GM13976 (cell line): Measurements from ENCODE around the gene KIF18A.

Source experiments
- DNase-seq: peaks from one replicate; pipeline ENCODE4 v3.0.0; 2012; ENCODE audit warnings: low spot score
- in situ Hi-C: fragments of 300-500 bp; cut with MboI; formaldehyde crosslinking; loops from one replicate; pipeline ENCODE4 v1.12.0; 2022; ENCODE audit warnings: low sequenced_read_pairs, mixed read lengths, inconsistent platforms; ENCODE audit not compliant: unreplicated experiment
- TF ChIP-seq, protein P1 (sequence below): IDR thresholded peaks from 2 replicates; pipeline ENCODE4 v1.5.1; 2012; ENCODE audit warnings: borderline replicate concordance, mild to moderate bottlenecking; ENCODE audit not compliant: insufficient read depth; ENCODE audit errors: extremely low read depth, missing control alignments, control extremely low read depth

KIF18A gene

GRCh38 chr11:28049338-28050216 is 58.4 kb downstream of the KIF18A start:
- DNase-seq: no peak
- TF ChIP-seq, protein P1, sequence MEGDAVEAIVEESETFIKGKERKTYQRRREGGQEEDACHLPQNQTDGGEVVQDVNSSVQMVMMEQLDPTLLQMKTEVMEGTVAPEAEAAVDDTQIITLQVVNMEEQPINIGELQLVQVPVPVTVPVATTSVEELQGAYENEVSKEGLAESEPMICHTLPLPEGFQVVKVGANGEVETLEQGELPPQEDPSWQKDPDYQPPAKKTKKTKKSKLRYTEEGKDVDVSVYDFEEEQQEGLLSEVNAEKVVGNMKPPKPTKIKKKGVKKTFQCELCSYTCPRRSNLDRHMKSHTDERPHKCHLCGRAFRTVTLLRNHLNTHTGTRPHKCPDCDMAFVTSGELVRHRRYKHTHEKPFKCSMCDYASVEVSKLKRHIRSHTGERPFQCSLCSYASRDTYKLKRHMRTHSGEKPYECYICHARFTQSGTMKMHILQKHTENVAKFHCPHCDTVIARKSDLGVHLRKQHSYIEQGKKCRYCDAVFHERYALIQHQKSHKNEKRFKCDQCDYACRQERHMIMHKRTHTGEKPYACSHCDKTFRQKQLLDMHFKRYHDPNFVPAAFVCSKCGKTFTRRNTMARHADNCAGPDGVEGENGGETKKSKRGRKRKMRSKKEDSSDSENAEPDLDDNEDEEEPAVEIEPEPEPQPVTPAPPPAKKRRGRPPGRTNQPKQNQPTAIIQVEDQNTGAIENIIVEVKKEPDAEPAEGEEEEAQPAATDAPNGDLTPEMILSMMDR: no peak
- in situ Hi-C loops: no loop called here

- DNase-seq: no peak
- in situ Hi-C loops: no loop called here
- TF ChIP-seq, protein P1: no peak
These were observed 59.1 kb downstream of the KIF18A start for GRCh38 chr11:28048812-28049211.

DNA sequence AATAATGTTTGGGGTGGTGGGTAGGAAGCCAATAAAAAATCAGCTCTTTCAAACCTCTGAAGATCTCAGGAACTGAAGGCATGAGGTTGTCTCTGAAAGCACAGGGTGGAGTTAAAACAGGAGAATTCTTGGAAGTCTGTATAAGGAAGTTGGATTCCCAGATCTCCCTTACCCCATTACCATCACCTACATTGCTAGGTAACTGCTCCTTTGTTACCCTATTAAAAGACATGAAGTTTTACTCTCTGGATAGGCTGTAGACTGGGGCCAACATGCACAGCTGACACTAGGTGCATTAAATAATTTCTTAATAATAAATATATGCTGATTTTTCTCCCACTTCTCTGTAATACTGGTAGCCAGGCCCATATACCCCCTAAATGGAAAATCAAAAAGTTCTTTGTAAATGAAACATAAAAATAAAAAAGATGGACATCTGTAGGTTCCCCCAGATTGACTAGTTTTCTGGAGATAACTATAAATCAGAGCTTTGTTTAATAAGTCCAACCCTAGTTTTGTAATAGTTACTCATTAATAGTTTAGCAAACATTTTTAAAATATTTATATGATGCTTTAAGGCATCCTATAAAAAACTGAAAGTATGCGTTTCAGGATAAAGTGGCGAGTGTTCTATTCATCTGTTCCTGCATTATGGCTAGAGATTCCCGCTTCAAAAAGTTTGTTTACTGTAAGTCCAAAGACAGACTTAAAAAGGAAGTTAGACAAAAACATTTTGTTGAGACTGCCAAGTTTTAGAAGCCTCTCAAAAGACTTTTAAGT is 63.8 kb downstream of the KIF18A start:
- TF ChIP-seq, protein P1: no peak
- in situ Hi-C loops: no loop called here
- no peak for DNase-seq

DNA sequence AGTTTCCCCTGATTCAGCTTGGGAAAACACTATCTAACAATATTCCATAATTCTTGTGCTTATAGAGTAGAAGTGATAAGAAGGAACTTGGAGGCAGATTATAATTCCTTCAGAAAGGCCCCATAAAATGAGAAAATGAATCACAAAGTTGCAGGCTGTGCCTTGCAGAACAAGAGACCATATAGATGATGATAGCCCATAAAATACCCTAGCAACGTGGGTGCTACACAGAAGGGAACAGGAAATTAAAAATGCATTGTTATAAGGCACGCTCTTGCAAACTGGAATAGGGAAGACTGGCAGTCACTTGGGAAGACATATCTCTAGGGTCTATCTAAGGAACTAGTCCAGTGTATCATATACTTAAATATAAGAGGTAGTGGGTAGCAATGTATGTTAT is 67.6 kb downstream of the KIF18A start:
- no peak for DNase-seq
- TF ChIP-seq, protein P1: no peak
- in situ Hi-C loops: no loop called here

GRCh38 chr11:28038775-28039174 is 69.2 kb downstream of the KIF18A start:
- TF ChIP-seq, protein P1: no peak
- DNase-seq: no peak
- in situ Hi-C loops: no loop called here

DNA sequence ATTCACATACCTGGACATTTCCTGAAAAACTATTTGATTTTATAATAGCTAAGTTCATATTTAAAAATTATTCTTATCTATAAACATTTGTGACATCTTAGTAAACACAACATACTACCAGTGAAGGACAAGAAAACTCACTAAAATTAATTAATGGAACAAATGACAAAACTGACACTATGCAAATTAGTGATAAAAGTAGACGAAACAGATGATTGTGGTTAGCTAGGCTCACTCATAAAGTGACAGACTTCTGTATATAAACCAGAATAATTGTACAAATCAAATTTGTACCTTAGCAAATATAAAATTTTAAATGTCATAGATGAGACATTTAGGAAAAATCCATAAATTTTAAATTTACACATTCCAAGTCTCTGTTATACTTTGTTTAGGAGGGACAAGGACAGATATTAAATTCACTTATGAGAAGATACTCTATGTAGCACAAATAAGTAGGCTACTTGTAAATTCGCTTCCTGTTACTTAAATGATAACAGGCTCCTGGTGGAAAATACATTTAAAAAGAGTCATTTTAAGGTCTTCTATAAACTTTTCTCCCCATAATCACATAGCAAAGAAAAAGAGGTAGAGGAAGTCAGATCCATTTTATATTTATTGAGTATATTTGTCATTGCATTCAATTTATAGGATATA is 81.2 kb downstream of the KIF18A start:
- DNase-seq: peak; percentile 6
- in situ Hi-C loops: no loop called here
- TF ChIP-seq, protein P1: no peak
